ENCODE measurements around the gene WDFY3. TPM values are rescaled to one million over a fixed set of nuclear protein-coding genes. Genes with fewer than 3 reads are reported as not detected.

The WDFY3 gene
- total RNA-seq, 1 donor from 2014 or later, result 89.5 TPM

DNA sequence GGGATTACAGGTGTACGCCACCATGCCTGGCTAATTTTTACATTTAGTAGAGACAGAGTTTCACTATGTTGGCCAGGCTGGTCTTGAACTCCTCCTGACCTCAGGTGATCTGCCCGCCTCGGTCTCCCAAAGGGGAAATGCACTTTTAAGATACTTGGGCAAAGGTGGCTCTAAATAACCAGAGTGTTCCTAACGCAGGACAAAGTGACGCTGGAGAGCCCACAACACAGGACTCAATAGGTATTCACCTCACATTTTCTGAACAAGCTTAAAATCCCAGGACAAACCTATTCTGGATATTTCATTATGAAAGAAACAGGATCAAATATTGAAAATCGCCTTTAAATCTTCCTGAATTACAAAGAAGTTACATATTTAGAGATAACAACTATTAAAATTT is 69.0 kb downstream of the WDFY3 start:
- no peaks in the 10 kb centered on the region for H3K27me3 ChIP-seq (ENCODE audit: insufficient read depth, low read length)
- no peak overlapping the region for H3K4me3 Mint-ChIP-seq (ENCODE audit: unreplicated experiment)
- no peaks in the 10 kb centered on the region for H3K9me3 Mint-ChIP-seq (ENCODE audit: unreplicated experiment)
- H3K36me3 Mint-ChIP-seq (ENCODE audit: low read depth, unreplicated experiment), result no peaks in the 10 kb centered on the region
- peaks cover 29% of the 10 kb centered on the region for H4K20me1 ChIP-seq (ENCODE audit: insufficient read depth, low read length)
- no peak overlapping the region for H3K27ac ChIP-seq (ENCODE audit: low read depth, low read length)
- TF ChIP-seq, protein P1, sequence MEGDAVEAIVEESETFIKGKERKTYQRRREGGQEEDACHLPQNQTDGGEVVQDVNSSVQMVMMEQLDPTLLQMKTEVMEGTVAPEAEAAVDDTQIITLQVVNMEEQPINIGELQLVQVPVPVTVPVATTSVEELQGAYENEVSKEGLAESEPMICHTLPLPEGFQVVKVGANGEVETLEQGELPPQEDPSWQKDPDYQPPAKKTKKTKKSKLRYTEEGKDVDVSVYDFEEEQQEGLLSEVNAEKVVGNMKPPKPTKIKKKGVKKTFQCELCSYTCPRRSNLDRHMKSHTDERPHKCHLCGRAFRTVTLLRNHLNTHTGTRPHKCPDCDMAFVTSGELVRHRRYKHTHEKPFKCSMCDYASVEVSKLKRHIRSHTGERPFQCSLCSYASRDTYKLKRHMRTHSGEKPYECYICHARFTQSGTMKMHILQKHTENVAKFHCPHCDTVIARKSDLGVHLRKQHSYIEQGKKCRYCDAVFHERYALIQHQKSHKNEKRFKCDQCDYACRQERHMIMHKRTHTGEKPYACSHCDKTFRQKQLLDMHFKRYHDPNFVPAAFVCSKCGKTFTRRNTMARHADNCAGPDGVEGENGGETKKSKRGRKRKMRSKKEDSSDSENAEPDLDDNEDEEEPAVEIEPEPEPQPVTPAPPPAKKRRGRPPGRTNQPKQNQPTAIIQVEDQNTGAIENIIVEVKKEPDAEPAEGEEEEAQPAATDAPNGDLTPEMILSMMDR (IDR thresholded peaks at IDR 0.05; ENCODE audit: insufficient read depth, low read depth, low read length), result no peak
- no peak for TF ChIP-seq EZH2 (IDR thresholded peaks at IDR 0.05; ENCODE audit: insufficient read depth, low read length)
- no peaks in the 10 kb centered on the region for H3K27me3 Mint-ChIP-seq (ENCODE audit: low read depth, unreplicated experiment)
- no peak overlapping the region for H3K27ac Mint-ChIP-seq (ENCODE audit: unreplicated experiment)
- H3K79me2 ChIP-seq (ENCODE audit: insufficient read depth, low read length), result peaks cover 58% of the 10 kb centered on the region
- no peak overlapping the region for H3K4me2 ChIP-seq (ENCODE audit: low read length)
- no peak for DNase-seq (ENCODE audit: low read depth)
- H3K36me3 ChIP-seq (ENCODE audit: insufficient read depth, low read length), result peaks cover 2% of the 10 kb centered on the region
- H3K4me3 ChIP-seq (ENCODE audit: insufficient read depth, low read depth, low read length), result no peak overlapping the region
- H3K4me1 Mint-ChIP-seq (ENCODE audit: low read depth, unreplicated experiment), result peaks cover 5% of the 10 kb centered on the region
- H2AFZ ChIP-seq (ENCODE audit: low read depth, low read length), result no peak overlapping the region
- FAIRE-seq, result no peak
- no peak overlapping the region for H3K9ac ChIP-seq (ENCODE audit: low read length)
- no peaks in the 10 kb centered on the region for H3K4me1 ChIP-seq (ENCODE audit: insufficient read depth, low read length)
- H3K9me3 ChIP-seq (ENCODE audit: insufficient read depth, low read depth, low read length), result no peaks in the 10 kb centered on the region

DNA sequence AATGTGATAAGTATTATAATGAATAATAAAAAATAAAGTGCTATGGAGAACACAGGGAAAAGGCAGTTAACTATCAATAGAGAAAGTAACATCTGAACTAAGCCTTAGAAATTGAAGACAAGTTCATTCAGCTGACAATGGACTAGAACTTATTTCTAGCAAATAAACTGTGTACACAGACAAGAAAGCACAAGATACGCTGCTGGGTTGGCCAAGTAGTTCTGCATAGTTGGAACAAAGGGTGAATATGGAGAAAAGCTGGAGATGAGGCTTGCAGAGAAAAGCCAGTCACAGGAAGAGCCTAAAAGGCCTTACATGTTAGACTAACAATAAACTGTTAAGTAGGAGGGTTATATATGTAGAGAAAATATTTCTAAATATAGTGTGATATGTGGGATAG is 71.2 kb downstream of the WDFY3 start:
- H3K9me3 ChIP-seq (ENCODE audit: insufficient read depth, low read depth, low read length), result no peaks in the 10 kb centered on the region
- H3K9me3 Mint-ChIP-seq (ENCODE audit: unreplicated experiment), result no peaks in the 10 kb centered on the region
- DNase-seq (ENCODE audit: low read depth) (no peak), FAIRE-seq (no peak)
- no peaks in the 10 kb centered on the region for H3K36me3 Mint-ChIP-seq (ENCODE audit: low read depth, unreplicated experiment)
- no peak overlapping the region for H3K4me2 ChIP-seq (ENCODE audit: low read length)
- no peaks in the 10 kb centered on the region for H3K4me1 ChIP-seq (ENCODE audit: insufficient read depth, low read length)
- H3K4me3 ChIP-seq (ENCODE audit: insufficient read depth, low read depth, low read length), result no peak overlapping the region
- H3K36me3 ChIP-seq (ENCODE audit: insufficient read depth, low read length), result peaks cover 2% of the 10 kb centered on the region
- no peak overlapping the region for H2AFZ ChIP-seq (ENCODE audit: low read depth, low read length)
- no peak overlapping the region for H3K4me3 Mint-ChIP-seq (ENCODE audit: unreplicated experiment)
- no peak for TF ChIP-seq EZH2 (IDR thresholded peaks at IDR 0.05; ENCODE audit: insufficient read depth, low read length)
- TF ChIP-seq, protein P1 (IDR thresholded peaks at IDR 0.05; ENCODE audit: insufficient read depth, low read depth, low read length), result no peak
- H3K27me3 Mint-ChIP-seq (ENCODE audit: low read depth, unreplicated experiment), result no peaks in the 10 kb centered on the region
- peaks cover 23% of the 10 kb centered on the region for H4K20me1 ChIP-seq (ENCODE audit: insufficient read depth, low read length)
- H3K27me3 ChIP-seq (ENCODE audit: insufficient read depth, low read length), result no peaks in the 10 kb centered on the region
- H3K9ac ChIP-seq (ENCODE audit: low read length), result no peak overlapping the region
- peaks cover 47% of the 10 kb centered on the region for H3K79me2 ChIP-seq (ENCODE audit: insufficient read depth, low read length)
- H3K4me1 Mint-ChIP-seq (ENCODE audit: low read depth, unreplicated experiment), result peaks cover 5% of the 10 kb centered on the region
- no peak overlapping the region for H3K27ac Mint-ChIP-seq (ENCODE audit: unreplicated experiment)
- no peak overlapping the region for H3K27ac ChIP-seq (ENCODE audit: low read depth, low read length)

DNA sequence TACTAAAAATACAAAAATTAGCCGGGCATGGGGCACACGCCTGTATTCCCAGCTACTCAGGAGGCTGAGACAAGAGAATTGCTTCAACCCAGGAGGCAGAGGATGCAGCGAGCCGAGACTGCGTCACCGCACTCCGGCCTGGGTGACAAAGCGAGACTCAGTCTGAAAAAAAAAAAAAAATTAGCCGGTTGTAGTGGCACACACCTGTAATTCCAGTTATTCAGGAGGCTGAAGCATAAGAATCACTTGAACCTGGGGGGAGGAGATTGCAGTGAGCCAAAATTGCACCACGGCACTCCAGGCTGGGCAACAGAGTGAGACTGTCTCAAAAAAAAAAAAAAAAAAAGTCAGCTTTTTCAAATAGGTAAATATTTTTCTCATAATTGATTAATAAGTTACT is 71.9 kb downstream of the WDFY3 start:
- Mint-ChIP-seq H3K4me1 (ENCODE audit: low read depth, unreplicated experiment) (peaks cover 5% of the 10 kb centered on the region), H3K4me3 (ENCODE audit: unreplicated experiment) (no peak overlapping the region), H3K36me3 (ENCODE audit: low read depth, unreplicated experiment) (no peaks in the 10 kb centered on the region), H3K27me3 (ENCODE audit: low read depth, unreplicated experiment) (no peaks in the 10 kb centered on the region), H3K9me3 (ENCODE audit: unreplicated experiment) (no peaks in the 10 kb centered on the region), H3K27ac (ENCODE audit: unreplicated experiment) (no peak overlapping the region)
- Histone ChIP-seq H4K20me1 (ENCODE audit: insufficient read depth, low read length) (peaks cover 20% of the 10 kb centered on the region), H3K36me3 (ENCODE audit: insufficient read depth, low read length) (peaks cover 2% of the 10 kb centered on the region), H3K4me2 (ENCODE audit: low read length) (no peak overlapping the region), H3K79me2 (ENCODE audit: insufficient read depth, low read length) (peaks cover 41% of the 10 kb centered on the region), H3K27me3 (ENCODE audit: insufficient read depth, low read length) (no peaks in the 10 kb centered on the region), H3K4me3 (ENCODE audit: insufficient read depth, low read depth, low read length) (no peak overlapping the region), H2AFZ (ENCODE audit: low read depth, low read length) (no peak overlapping the region), H3K9me3 (ENCODE audit: insufficient read depth, low read depth, low read length) (no peaks in the 10 kb centered on the region), H3K4me1 (ENCODE audit: insufficient read depth, low read length) (no peaks in the 10 kb centered on the region), H3K27ac (ENCODE audit: low read depth, low read length) (no peak overlapping the region), H3K9ac (ENCODE audit: low read length) (no peak overlapping the region)
- DNase-seq (ENCODE audit: low read depth) (no peak), FAIRE-seq (no peak)
- TF ChIP-seq, protein P1 (IDR thresholded peaks at IDR 0.05; ENCODE audit: insufficient read depth, low read depth, low read length), result no peak
- no peak for TF ChIP-seq EZH2 (IDR thresholded peaks at IDR 0.05; ENCODE audit: insufficient read depth, low read length)
